ENCODE measurements around the gene SLC30A5.

- no peak for TF ChIP-seq CTCF (IDR thresholded peaks at IDR 0.05)
- TF ChIP-seq POLR2A (IDR thresholded peaks at IDR 0.05; ENCODE audit: low read length), result no peak
- TF ChIP-seq JUN (IDR thresholded peaks at IDR 0.05), result no peak
- no peak for TF ChIP-seq CHD4 (IDR thresholded peaks at IDR 0.05; ENCODE audit: borderline replicate concordance)
Observed at GRCh38 chr5:69160651-69161050, 66.8 kb downstream of the SLC30A5 start.

All from A549 (cell line).